Measurements from ENCODE around the gene AMIGO3.
"Not testable (repeated sequence)": the region's sequence is repeated elsewhere in the genome, so short reads cannot be mapped to it uniquely, and the experiment has no call there.

AMIGO3 gene

GRCh38 chr3:49712166-49712565 is 7.3 kb downstream of the AMIGO3 start:
- no peak for DNase-seq (ENCODE audit: low read depth)

- DNase-seq (ENCODE audit: low read depth) = no peak
Observed at GRCh38 chr3:49711489-49711888, 8.0 kb downstream of the AMIGO3 start.

GRCh38 chr3:49709852-49710251 is 9.6 kb downstream of the AMIGO3 start:
- no peak for DNase-seq (ENCODE audit: low read depth)

GRCh38 chr3:49707113-49707480 is 12.4 kb downstream of the AMIGO3 start:
- DNase-seq (ENCODE audit: low read depth) = peak; percentile 69

GRCh38 chr3:49706456-49707112 is 12.9 kb downstream of the AMIGO3 start:
- no peak for DNase-seq (ENCODE audit: low read depth)

GRCh38 chr3:49705390-49705960 is 14.0 kb downstream of the AMIGO3 start:
- DNase-seq (ENCODE audit: low read depth) = no peak

- DNase-seq (ENCODE audit: low read depth) = no peak
Observed at GRCh38 chr3:49704629-49705028, 14.9 kb downstream of the AMIGO3 start.

GRCh38 chr3:49703956-49704355 is 15.5 kb downstream of the AMIGO3 start:
- no peak for DNase-seq (ENCODE audit: low read depth)

GRCh38 chr3:49703443-49703927 is 16.0 kb downstream of the AMIGO3 start:
- DNase-seq (ENCODE audit: low read depth) = peak; percentile 74

- DNase-seq (ENCODE audit: low read depth) = no peak
Observed at GRCh38 chr3:49702672-49703071, 16.8 kb downstream of the AMIGO3 start.

GRCh38 chr3:49701388-49702077 is 18.0 kb downstream of the AMIGO3 start:
- peak; percentile 32 for DNase-seq (ENCODE audit: low read depth)

GRCh38 chr3:49700453-49701128 is 18.9 kb downstream of the AMIGO3 start:
- DNase-seq (ENCODE audit: low read depth) = no peak

- no peak for DNase-seq (ENCODE audit: low read depth)
Observed at GRCh38 chr3:49700014-49700413, 19.5 kb downstream of the AMIGO3 start.

- no peak for DNase-seq (ENCODE audit: low read depth)
Observed at GRCh38 chr3:49699281-49699979, 20.1 kb downstream of the AMIGO3 start.

GRCh38 chr3:49695350-49696015 is 24.0 kb downstream of the AMIGO3 start:
- not testable (repeated sequence) for DNase-seq (ENCODE audit: low read depth)

GRCh38 chr3:49694409-49695070 is 24.9 kb downstream of the AMIGO3 start:
- DNase-seq (ENCODE audit: low read depth) = not testable (repeated sequence)

GRCh38 chr3:49691481-49691880 is 28.0 kb downstream of the AMIGO3 start:
- not testable (repeated sequence) for DNase-seq (ENCODE audit: low read depth)

GRCh38 chr3:49690856-49691255 is 28.6 kb downstream of the AMIGO3 start:
- not testable (repeated sequence) for DNase-seq (ENCODE audit: low read depth)

GRCh38 chr3:49689908-49690624 is 29.4 kb downstream of the AMIGO3 start:
- DNase-seq (ENCODE audit: low read depth) = not testable (repeated sequence)

Data from ELR (cell line).